Stimulated activated CD8-positive, alpha-beta memory T cell treated with anti-CD3 and anti-CD28 coated beads, Interleukin-7, amount 100 ng/mL, for 48 hours (primary cell): ENCODE results near the gene SIX3.

Experiments
- DNase-seq, 2 donors: peaks; one replicate each; pipeline ENCODE4 v3.0.0-alpha.2; 2020; ENCODE audit warnings: low read depth in 1 of 2; ENCODE audit errors: extremely low read depth in 1 of 2

The SIX3 gene

GRCh38 chr2:44980751-44981713 lies 39.5 kb downstream of the SIX3 start:
- no peak for DNase-seq

GRCh38 chr2:44981714-44982108 lies 40.2 kb downstream of the SIX3 start:
- DNase-seq, result peak in 1 of 2 donors; percentile 49

- no peak for DNase-seq
Observed at GRCh38 chr2:44983836-44984604, 42.5 kb downstream of the SIX3 start.

- DNase-seq, result no peak
Observed at GRCh38 chr2:44989176-44989575, 47.7 kb downstream of the SIX3 start.

- no peak for DNase-seq
Observed at GRCh38 chr2:44994377-44994776, 52.9 kb downstream of the SIX3 start.
